ENCODE measurements around the gene MKRN2.
"Not testable (repeated sequence)": the region's sequence is repeated elsewhere in the genome, so short reads cannot be mapped to it uniquely, and the experiment has no call there.

The MKRN2 gene, protein sequence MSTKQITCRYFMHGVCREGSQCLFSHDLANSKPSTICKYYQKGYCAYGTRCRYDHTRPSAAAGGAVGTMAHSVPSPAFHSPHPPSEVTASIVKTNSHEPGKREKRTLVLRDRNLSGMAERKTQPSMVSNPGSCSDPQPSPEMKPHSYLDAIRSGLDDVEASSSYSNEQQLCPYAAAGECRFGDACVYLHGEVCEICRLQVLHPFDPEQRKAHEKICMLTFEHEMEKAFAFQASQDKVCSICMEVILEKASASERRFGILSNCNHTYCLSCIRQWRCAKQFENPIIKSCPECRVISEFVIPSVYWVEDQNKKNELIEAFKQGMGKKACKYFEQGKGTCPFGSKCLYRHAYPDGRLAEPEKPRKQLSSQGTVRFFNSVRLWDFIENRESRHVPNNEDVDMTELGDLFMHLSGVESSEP

GRCh38 chr3:12556690-12557472, at the start of gene MKRN2:
Gene MKRN2, plus strand, starts transcription at chr3:12557087. Its CDS starts 64 bp downstream, at chr3:12557151.
- peak; percentile 64 for DNase-seq (ENCODE audit: low read depth)

GRCh38 chr3:12507591-12508281, 49.2 kb upstream of the MKRN2 start:
- DNase-seq (ENCODE audit: low read depth) = no peak

GRCh38 chr3:12508291-12508700, 48.6 kb upstream of the MKRN2 start:
- no peak for DNase-seq (ENCODE audit: low read depth)

DNA sequence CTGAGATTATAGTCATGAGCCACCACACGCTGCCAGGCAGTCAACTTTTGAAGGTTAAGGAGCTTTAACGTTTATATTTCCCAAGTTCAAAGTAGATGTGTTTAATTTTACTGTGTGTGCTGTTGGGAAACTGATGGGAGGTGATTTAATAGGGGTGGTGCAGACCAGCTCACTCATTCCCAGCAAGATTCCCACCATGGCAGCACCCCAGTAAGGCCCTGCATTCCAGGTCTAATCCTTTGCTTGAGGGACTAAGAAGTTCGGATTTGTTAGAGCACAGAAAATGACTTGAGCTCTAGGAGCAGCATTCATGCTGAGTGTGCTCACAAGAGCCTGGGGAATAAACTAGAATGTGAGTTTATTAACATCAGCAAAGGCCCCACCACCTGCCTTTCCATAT, 47.4 kb upstream of the MKRN2 start:
- no peak for DNase-seq (ENCODE audit: low read depth)

DNA sequence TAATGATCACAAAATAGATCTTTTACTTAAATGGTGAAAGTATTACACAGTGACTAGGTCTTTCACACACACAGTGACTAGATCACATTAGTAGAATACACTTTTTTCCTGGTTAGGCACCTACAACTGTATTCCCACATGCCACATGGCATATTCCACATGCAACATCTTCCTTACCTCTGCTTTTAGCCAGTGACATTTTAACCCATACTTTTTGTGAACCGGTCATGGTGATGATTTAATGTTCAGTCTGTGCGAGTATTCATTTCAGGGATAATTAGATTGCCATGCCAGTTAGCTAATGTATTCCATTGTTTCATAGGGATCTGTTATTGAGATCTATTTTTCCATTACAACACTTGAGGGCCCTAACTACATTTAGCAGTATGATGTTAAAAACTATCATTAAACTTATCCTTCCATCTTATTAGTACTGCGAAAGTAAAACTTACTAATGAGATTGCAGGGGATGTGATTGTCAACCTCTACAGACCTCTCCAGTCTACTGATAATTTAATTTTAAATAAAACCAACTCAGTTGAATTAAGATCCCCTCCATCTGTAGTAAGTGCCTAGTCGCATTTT, 44.3 kb upstream of the MKRN2 start:
- no peak for DNase-seq (ENCODE audit: low read depth)

DNA sequence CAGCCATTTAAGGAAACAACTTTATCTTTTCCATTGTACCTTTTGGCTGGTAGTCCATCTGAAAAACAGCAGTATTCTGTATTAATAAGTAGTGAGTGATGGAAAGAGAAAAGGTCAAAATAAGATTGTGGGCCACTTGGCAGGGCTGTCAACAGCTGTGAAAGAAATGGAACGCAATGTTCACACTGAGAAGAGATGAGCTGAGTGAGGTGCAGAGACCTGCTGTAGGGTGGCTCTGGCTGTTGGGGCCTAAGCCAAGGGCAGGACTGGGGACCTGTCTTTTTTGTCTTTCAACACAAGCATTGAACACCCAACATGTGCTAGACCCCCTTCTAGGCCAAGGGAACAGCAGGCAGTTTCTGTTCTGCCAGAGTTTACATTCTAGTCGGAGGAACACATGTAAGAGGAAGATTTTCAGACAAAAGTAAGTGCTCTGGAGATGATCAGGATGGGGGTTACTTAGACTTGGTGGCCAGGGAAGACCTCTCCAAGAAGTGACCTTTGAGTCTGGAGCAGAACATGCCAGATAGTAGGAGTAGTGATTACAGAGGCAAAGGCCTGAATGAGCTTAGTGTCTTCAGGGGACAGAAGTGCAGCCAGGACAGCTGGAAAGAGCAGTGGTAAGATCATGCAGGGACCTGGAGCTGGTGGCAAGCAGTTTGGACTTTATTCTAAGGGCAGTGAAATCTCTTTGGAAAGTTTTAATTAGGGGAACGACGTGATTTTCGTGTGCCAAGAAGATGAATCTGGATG, 43.0 kb upstream of the MKRN2 start:
- DNase-seq (ENCODE audit: low read depth) = no peak

GRCh38 chr3:12515631-12516030, 41.3 kb upstream of the MKRN2 start:
- DNase-seq (ENCODE audit: low read depth) = no peak

DNA sequence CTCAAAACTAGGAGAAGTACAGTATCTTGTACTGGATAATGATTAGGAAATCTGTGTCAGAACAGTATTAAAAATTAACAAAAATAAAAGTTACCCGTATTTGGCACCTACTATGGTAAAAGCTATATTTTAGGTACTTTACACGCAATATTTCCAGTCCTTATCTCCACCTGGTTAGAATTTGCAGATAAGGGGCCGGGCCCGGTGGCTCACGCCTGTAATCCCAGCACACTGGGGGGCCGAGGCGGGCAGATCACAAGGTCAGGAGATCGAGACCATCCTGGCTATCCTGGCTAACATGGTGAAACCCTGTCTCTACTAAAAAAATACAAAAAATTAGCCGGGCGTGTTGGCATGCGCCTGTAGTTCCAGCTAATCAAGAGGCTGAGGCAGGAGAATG, 40.0 kb upstream of the MKRN2 start:
- DNase-seq (ENCODE audit: low read depth) = no peak

- no peak for DNase-seq (ENCODE audit: low read depth)
These were observed 38.4 kb upstream of the MKRN2 start for GRCh38 chr3:12518261-12519028.

GRCh38 chr3:12521010-12521409, 35.9 kb upstream of the MKRN2 start:
- DNase-seq (ENCODE audit: low read depth) = no peak

GRCh38 chr3:12522721-12523120, 34.2 kb upstream of the MKRN2 start:
- no peak for DNase-seq (ENCODE audit: low read depth)

DNA sequence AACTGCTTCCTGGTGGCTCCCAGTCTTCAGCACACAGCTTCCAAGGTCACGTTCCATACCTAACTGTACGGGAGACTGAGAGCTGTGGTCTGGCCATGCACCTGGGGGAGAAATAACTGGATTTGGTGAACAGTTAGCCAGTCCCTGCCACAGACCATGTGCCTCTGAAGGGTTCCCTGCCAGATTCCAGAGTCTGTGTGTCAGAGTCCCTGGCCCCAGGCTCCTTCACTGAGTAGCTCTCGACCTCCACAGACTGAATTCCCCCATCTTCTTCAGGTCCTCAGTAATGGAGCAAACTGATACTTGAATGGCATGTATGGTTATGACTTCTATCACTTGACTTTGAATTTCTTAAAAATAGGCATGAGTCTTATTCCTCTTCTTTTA, 29.1 kb upstream of the MKRN2 start:
- no peak for DNase-seq (ENCODE audit: low read depth)

GRCh38 chr3:12532182-12532581, 24.7 kb upstream of the MKRN2 start:
- no peak for DNase-seq (ENCODE audit: low read depth)

- no peak for DNase-seq (ENCODE audit: low read depth)
These were observed 20.5 kb upstream of the MKRN2 start for GRCh38 chr3:12536423-12536822.

DNA sequence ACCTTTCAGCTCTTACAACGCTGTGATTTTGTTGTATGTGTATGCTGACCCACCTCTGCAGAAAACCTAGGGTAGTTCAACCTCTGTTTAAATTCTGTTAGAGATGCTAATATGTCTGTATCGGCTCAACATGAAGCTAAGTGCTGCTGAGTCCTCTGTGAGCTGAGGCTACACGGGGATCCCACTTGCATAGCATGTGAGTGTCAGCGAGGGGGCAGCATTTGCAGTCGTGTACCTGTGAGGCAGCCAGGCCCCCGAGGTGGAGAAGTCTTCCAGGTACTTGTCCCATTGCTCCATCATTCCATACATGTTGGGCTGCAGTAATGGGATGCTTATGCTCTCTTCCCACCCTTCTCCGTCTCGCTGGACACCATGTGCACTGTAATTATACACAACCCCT, 15.3 kb upstream of the MKRN2 start:
- no peak for DNase-seq (ENCODE audit: low read depth)

- not testable (repeated sequence) for DNase-seq (ENCODE audit: low read depth)
These were observed 13.4 kb upstream of the MKRN2 start for GRCh38 chr3:12543497-12543896.

DNA sequence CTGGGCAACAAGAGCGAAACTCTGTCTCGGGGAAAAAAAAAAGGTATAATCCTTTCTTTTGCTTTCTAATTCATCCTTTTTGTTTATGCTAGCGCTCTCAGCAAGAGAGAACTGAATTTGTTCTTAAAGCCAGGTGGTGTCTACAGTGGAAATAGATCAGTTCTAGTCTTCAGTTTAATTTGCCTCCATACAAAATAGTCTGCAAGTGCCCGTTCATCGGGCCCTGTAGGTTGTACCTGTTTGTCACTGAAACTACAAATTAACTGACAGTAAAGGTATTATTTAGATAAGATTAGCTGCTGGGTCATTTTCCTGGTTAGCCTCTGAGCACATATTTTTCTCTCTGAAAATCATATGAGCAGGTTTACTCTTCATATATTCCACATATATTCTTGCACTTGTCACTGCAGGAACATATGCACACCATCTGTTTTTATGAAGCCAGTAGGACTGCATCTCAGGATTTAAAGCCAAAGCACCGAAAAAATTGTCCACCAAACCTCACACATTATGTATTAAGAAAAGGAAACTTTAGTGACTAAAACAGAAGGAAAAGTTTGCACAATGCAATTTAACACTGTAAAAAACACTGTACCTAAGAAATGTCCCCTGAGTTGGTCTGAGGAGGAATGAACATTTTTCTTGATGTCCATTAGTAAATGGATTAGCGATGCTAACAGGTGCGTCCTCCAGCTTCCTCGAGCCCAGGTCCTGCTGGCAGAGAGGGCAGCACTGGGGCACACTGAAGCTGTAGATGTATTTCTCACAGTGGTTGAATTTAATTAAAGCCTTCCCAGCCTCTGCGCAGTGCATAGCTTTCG, 12.0 kb upstream of the MKRN2 start:
- DNase-seq (ENCODE audit: low read depth) = no peak

GRCh38 chr3:12545473-12545791, 11.5 kb upstream of the MKRN2 start, which contains the start of gene MKRN2OS:
Gene MKRN2OS, minus strand, starts transcription at chr3:12545499. Its CDS starts 35 bp downstream, at chr3:12545464.
- DNase-seq (ENCODE audit: low read depth) = no peak

DNA sequence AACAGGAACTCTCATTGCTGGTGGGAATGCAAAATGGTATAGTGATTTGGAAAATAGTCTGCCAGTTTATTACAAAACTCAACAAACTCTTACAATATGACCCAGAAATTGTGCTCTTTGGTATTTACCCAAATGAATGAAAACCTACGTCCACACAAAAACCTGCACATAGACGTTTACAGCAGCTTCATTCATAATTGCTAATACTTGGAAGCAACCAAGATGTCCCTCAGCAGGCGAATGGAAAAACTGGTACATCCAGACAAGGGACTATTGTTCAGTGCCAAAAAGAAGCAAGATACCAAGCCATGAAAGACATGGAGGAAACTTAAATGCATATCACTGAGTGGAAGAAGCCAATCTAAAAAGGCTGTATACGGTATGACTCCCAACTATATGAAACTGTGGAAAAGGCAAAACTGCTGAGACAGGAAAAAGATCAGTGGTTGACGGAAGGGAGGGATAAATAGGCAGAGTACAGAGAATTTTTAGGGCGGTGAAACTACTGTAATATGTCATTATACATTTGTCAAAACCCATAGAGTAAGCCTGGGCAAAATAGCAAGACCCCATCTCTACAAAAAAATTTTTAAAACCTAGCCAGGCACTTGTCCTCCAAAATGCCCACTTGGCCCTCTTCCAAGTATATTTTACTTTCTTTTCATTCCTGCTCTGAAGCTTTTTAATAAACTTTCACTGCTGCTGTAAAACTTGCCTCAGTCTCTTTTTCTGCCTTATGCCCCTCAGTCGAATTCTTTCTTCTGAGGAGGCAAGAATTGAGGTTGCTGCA, 6.7 kb upstream of the MKRN2 start:
- no peak for DNase-seq (ENCODE audit: low read depth)
